Neural progenitor cell (in vitro differentiated cells): ENCODE results near the gene MEX3B.

Experiments
- EZH2 ChIP-seq: fragments of 200-600 bp; sonication (generic); IDR thresholded peaks from 2 replicates; pipeline ENCODE4 v1.6.1; 2017; ENCODE audit warnings: antibody characterized with exemption, mild to moderate bottlenecking, moderate library complexity
- TF ChIP-seq, protein P1 (sequence below): fragments of 200-600 bp; sonication (generic); IDR thresholded peaks from 2 replicates; pipeline ENCODE4 v1.5.1; 2017; ENCODE audit warnings: antibody characterized with exemption, mild to moderate bottlenecking

DNA sequence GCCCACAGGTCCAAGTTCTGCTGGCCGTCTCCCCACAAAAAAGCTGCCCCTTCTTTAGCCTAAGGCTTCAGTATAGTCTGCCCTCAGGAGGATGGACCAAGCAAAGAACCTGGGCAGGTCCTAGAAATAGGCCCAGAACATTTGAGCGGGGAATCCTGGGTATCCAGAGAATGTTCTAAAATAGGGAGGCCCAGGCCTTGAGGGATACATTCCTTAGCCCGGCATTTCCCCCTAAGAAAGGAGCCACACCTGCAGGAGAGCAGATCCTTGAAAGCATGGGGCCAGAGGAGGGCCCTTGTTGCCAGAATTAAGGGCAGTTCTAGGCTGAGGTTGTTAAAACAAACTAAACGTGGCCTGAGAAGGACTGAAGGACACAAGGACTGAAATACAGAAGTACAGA, 20.6 kb upstream of the MEX3B start:
- no peak for TF ChIP-seq EZH2
- TF ChIP-seq, protein P1, sequence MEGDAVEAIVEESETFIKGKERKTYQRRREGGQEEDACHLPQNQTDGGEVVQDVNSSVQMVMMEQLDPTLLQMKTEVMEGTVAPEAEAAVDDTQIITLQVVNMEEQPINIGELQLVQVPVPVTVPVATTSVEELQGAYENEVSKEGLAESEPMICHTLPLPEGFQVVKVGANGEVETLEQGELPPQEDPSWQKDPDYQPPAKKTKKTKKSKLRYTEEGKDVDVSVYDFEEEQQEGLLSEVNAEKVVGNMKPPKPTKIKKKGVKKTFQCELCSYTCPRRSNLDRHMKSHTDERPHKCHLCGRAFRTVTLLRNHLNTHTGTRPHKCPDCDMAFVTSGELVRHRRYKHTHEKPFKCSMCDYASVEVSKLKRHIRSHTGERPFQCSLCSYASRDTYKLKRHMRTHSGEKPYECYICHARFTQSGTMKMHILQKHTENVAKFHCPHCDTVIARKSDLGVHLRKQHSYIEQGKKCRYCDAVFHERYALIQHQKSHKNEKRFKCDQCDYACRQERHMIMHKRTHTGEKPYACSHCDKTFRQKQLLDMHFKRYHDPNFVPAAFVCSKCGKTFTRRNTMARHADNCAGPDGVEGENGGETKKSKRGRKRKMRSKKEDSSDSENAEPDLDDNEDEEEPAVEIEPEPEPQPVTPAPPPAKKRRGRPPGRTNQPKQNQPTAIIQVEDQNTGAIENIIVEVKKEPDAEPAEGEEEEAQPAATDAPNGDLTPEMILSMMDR = no peak
